NT2/D1 (cell line): ENCODE results near the gene TRIOBP.

ENCODE experiments used
- SUZ12 ChIP-seq: IDR thresholded peaks from 2 replicates; pipeline ENCODE4 v1.6.1; 2011; ENCODE audit not compliant: insufficient read length, insufficient read depth; ENCODE audit errors: extremely low read depth
- YY1 ChIP-seq: IDR thresholded peaks from 2 replicates; pipeline ENCODE4 v1.6.1; 2011; ENCODE audit not compliant: insufficient read length, insufficient read depth
- ZNF274 ChIP-seq: IDR thresholded peaks from 2 replicates; pipeline ENCODE4 v1.6.1; 2011; ENCODE audit warnings: mild to moderate bottlenecking, low read depth, low read length

DNA sequence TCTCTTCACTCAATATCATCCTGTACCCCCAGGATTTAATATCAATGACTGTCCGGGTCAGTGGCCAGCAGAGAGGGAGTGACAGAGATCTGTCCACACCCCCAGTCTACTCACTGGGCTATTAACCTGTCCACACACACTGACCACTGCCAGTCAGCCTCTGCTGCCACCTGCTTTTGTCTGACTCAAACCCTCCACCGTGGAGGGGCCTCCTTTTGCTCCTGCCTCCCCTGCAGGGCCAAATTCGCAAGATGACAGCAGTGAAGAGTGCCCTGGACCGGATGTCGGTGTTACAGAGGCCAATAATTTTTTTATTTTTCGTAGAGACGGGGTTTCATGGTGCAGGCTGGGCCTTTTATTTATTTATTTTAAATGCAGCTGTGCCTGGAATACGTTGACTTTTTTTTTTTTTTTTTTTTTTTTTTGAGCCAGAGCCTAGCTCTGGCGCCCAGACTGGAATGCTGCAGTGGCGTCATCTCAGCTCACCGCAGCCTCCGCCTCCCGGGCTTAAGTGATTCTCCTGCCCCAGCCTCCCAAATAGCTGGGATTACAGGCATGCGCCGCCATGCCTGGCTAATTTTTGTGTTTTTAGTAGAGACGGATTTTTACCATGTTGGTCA lies 33.2 kb upstream of the TRIOBP start:
- no peak for TF ChIP-seq YY1
- TF ChIP-seq ZNF274 = no peak
- TF ChIP-seq SUZ12 = no peak
